Gastroesophageal sphincter (tissue), 3 donors: ENCODE measurements around the gene GPR162.

Source experiments
- CTCF ChIP-seq, 4 experiments: fragments of 200-600 bp in 2 of 4; fragments of 450-650 bp in 2 of 4; sonication (generic) in 1 of 4; IDR thresholded peaks; one replicate each; pipeline ENCODE4 v1.5.1; 2017 to 2019; ENCODE audit warnings: antibody characterized with exemption in 4 of 4, mild to moderate bottlenecking in 2 of 4, moderate library complexity in 2 of 4
- EP300 ChIP-seq: sonication (generic); formaldehyde crosslinking; IDR thresholded peaks from one replicate; pipeline ENCODE4 v1.6.1; 2017; ENCODE audit warnings: antibody characterized with exemption, mild to moderate bottlenecking
- POLR2AphosphoS5 ChIP-seq: sonication (generic); formaldehyde crosslinking; IDR thresholded peaks from one replicate; pipeline ENCODE4 v1.6.1; 2017; ENCODE audit warnings: antibody characterized with exemption

GRCh38 chr12:6809056-6809455 lies 12.6 kb upstream of the GPR162 start:
- TF ChIP-seq CTCF (IDR thresholded peaks at IDR 0.05) (no peak), EP300 (no peak), POLR2AphosphoS5 (no peak)
